Loucy (cell line): Measurements from ENCODE around the gene DCUN1D3.

Experiments
- H2AFZ ChIP-seq: fragments of 200-600 bp; sonication (generic); 2 replicates; pipeline ENCODE4 v1.6.0; 2016; ENCODE audit warnings: antibody characterized with exemption, mild to moderate bottlenecking, low read length, moderate library complexity
- H3F3A ChIP-seq: fragments of 200-600 bp; 2 replicates; pipeline ENCODE4 v1.6.0; 2016; ENCODE audit warnings: antibody characterized with exemption, low read depth, mild to moderate bottlenecking
- H3K27me3 ChIP-seq: fragments of 200-600 bp; sonication (generic); 2 replicates; pipeline ENCODE4 v1.6.1; 2014; ENCODE audit warnings: low read length, mild to moderate bottlenecking; ENCODE audit not compliant: insufficient read depth, poor library complexity, severe bottlenecking
- H3K36me3 ChIP-seq: fragments of 200-600 bp; sonication (generic); 2 replicates; pipeline ENCODE4 v1.6.1; 2016; ENCODE audit warnings: low read length; ENCODE audit not compliant: insufficient read depth
- H3K4me1 ChIP-seq: fragments of 200-600 bp; sonication (generic); 2 replicates; pipeline ENCODE4 v1.5.1; 2014; ENCODE audit warnings: low read length, mild to moderate bottlenecking; ENCODE audit not compliant: insufficient read depth, poor library complexity, severe bottlenecking
- H3K4me2 ChIP-seq: fragments of 200-600 bp; sonication (generic); 2 replicates; pipeline ENCODE4 v1.6.0; 2014; ENCODE audit warnings: antibody characterized with exemption, low read length, low read depth, mild to moderate bottlenecking; ENCODE audit not compliant: poor library complexity, severe bottlenecking
- H3K4me3 ChIP-seq: fragments of 200-600 bp; sonication (generic); 2 replicates; pipeline ENCODE4 v1.5.1; 2014; ENCODE audit warnings: low read length, mild to moderate bottlenecking, mixed read lengths; ENCODE audit not compliant: poor library complexity, severe bottlenecking
- H3K79me2 ChIP-seq: fragments of 200-600 bp; sonication (generic); 2 replicates; pipeline ENCODE4 v1.6.1; 2014; ENCODE audit warnings: low read length; ENCODE audit not compliant: insufficient read depth
- H3K9ac ChIP-seq: fragments of 200-600 bp; sonication (generic); 2 replicates; pipeline ENCODE4 v1.6.0; 2014; ENCODE audit warnings: mild to moderate bottlenecking, low read depth, low read length, moderate library complexity; ENCODE audit not compliant: poor library complexity, severe bottlenecking
- H3K9me2 ChIP-seq: fragments of 200-600 bp; sonication (generic); replicated peaks from 2 replicates; pipeline ENCODE4 v1.6.1; 2016; ENCODE audit warnings: low read depth, low read length, mixed read lengths
- H3K9me3 ChIP-seq: fragments of 200-600 bp; sonication (generic); 2 replicates; pipeline ENCODE4 v1.6.1; 2014; ENCODE audit warnings: mild to moderate bottlenecking, antibody characterized with exemption, low read length, low read depth; ENCODE audit not compliant: insufficient read depth
- H4K20me1 ChIP-seq: fragments of 200-600 bp; sonication (generic); 2 replicates; pipeline ENCODE4 v1.6.0; 2014; ENCODE audit warnings: antibody characterized with exemption, low read length, mild to moderate bottlenecking; ENCODE audit not compliant: insufficient read depth, poor library complexity, severe bottlenecking
- EZH2phosphoT487 ChIP-seq: fragments of 200-600 bp; IDR thresholded peaks from 2 replicates; pipeline ENCODE4 v1.6.1; 2018; ENCODE audit warnings: antibody characterized with exemption, mild to moderate bottlenecking, moderate library complexity, borderline replicate concordance
- TF ChIP-seq, protein P1 (sequence below): fragments of 200-600 bp; sonication (generic); conservative IDR thresholded peaks from 2 replicates; pipeline ENCODE4 v1.5.1; 2014; ENCODE audit warnings: mild to moderate bottlenecking, antibody characterized with exemption, low read length

The DCUN1D3 gene

GRCh38 chr16:20939611-20940010, 39.5 kb upstream of the DCUN1D3 start:
- Histone ChIP-seq H3K9ac (no peak overlapping the region), H3K4me2 (no peak overlapping the region), H3K79me2 (no peaks in the 10 kb centered on the region), H2AFZ (no peak overlapping the region), H3K36me3 (no peaks in the 10 kb centered on the region), H3F3A (no peaks in the 10 kb centered on the region), H3K9me3 (no peaks in the 10 kb centered on the region), H4K20me1 (no peaks in the 10 kb centered on the region), H3K4me1 (peaks cover 6% of the 10 kb centered on the region), H3K4me3 (no peak overlapping the region), H3K9me2 (no peaks in the 10 kb centered on the region), H3K27me3 (no peaks in the 10 kb centered on the region)
- TF ChIP-seq, protein P1, sequence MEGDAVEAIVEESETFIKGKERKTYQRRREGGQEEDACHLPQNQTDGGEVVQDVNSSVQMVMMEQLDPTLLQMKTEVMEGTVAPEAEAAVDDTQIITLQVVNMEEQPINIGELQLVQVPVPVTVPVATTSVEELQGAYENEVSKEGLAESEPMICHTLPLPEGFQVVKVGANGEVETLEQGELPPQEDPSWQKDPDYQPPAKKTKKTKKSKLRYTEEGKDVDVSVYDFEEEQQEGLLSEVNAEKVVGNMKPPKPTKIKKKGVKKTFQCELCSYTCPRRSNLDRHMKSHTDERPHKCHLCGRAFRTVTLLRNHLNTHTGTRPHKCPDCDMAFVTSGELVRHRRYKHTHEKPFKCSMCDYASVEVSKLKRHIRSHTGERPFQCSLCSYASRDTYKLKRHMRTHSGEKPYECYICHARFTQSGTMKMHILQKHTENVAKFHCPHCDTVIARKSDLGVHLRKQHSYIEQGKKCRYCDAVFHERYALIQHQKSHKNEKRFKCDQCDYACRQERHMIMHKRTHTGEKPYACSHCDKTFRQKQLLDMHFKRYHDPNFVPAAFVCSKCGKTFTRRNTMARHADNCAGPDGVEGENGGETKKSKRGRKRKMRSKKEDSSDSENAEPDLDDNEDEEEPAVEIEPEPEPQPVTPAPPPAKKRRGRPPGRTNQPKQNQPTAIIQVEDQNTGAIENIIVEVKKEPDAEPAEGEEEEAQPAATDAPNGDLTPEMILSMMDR = no peak
- TF ChIP-seq EZH2phosphoT487 = no peak

DNA sequence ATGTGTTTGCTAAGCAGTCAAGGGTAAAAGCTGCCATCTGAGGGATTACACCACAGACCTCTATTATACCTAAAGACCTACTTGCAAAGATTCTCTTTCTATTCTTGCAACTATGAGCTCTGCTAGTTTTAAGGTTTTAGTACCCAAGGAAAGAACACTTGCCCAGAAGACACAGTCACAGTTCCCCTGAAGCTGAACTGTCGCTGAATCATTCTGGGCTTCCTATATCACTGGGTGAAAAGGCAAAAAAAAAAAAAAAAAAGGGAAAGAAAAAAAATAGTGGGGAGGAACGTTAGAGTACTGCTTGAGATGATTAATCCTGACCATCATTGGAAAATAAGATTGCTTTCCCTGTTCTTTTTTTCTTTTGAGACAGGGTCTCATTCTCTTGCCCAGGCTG, 38.3 kb upstream of the DCUN1D3 start:
- Histone ChIP-seq H3K79me2 (no peaks in the 10 kb centered on the region), H4K20me1 (no peaks in the 10 kb centered on the region), H3F3A (no peaks in the 10 kb centered on the region), H3K4me3 (no peak overlapping the region), H3K9me3 (no peaks in the 10 kb centered on the region), H3K4me2 (no peak overlapping the region), H2AFZ (no peak overlapping the region), H3K27me3 (no peaks in the 10 kb centered on the region), H3K9me2 (no peaks in the 10 kb centered on the region), H3K36me3 (no peaks in the 10 kb centered on the region), H3K9ac (no peak overlapping the region), H3K4me1 (peaks cover 6% of the 10 kb centered on the region)
- TF ChIP-seq, protein P1 = no peak
- no peak for TF ChIP-seq EZH2phosphoT487

- Histone ChIP-seq H3K4me3 (no peak overlapping the region), H3K4me2 (no peak overlapping the region), H3K36me3 (no peaks in the 10 kb centered on the region), H3K27me3 (no peaks in the 10 kb centered on the region), H3K79me2 (no peaks in the 10 kb centered on the region), H4K20me1 (no peaks in the 10 kb centered on the region), H3F3A (no peaks in the 10 kb centered on the region), H3K9me3 (no peaks in the 10 kb centered on the region), H3K4me1 (peaks cover 6% of the 10 kb centered on the region), H2AFZ (no peak overlapping the region), H3K9ac (no peak overlapping the region), H3K9me2 (no peaks in the 10 kb centered on the region)
- TF ChIP-seq EZH2phosphoT487 = no peak
- TF ChIP-seq, protein P1 = no peak
Observed at GRCh38 chr16:20937736-20938135, 37.6 kb upstream of the DCUN1D3 start.
